ENCODE measurements around the gene ZFAND3. TPM values are rescaled to one million over a fixed set of nuclear protein-coding genes. Genes with fewer than 3 reads are reported as not detected.

The ZFAND3 gene
- total and polyA plus RNA-seq, 7 donors = 48.5 to 166 (median 141) TPM

- H3K9me3 ChIP-seq = no peaks in the 10 kb centered on the region
- no peaks in the 10 kb centered on the region for H3K27me3 ChIP-seq (ENCODE audit: insufficient read depth in 3 of 3, low read length in 2 of 3)
- no peak for ATAC-seq
- H3K27ac ChIP-seq = no peak overlapping the region
- 90 to 91% (median 91%) methylated on average over 9 of the region's 9 CpGs for WGBS, 3 donors
- no peaks in the 10 kb centered on the region for H3K4me1 ChIP-seq
- DNase-seq = no peak
- intact Hi-C loops (cut with DNase I) = no loop called here
- no peak overlapping the region for H3K4me3 ChIP-seq
- H3K36me3 ChIP-seq (ENCODE audit: insufficient read depth in 1 of 2, low read depth in 1 of 2) = no peaks in the 10 kb centered on the region
- TF ChIP-seq, protein P1, sequence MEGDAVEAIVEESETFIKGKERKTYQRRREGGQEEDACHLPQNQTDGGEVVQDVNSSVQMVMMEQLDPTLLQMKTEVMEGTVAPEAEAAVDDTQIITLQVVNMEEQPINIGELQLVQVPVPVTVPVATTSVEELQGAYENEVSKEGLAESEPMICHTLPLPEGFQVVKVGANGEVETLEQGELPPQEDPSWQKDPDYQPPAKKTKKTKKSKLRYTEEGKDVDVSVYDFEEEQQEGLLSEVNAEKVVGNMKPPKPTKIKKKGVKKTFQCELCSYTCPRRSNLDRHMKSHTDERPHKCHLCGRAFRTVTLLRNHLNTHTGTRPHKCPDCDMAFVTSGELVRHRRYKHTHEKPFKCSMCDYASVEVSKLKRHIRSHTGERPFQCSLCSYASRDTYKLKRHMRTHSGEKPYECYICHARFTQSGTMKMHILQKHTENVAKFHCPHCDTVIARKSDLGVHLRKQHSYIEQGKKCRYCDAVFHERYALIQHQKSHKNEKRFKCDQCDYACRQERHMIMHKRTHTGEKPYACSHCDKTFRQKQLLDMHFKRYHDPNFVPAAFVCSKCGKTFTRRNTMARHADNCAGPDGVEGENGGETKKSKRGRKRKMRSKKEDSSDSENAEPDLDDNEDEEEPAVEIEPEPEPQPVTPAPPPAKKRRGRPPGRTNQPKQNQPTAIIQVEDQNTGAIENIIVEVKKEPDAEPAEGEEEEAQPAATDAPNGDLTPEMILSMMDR (IDR thresholded peaks at IDR 0.05) = no peak
These were observed 371.9 kb downstream of the ZFAND3 start for GRCh38 chr6:38191418-38191817.

GRCh38 chr6:38192011-38192410 lies 372.5 kb downstream of the ZFAND3 start:
- 83 to 94% (median 87%) methylated on average over 9 of the region's 9 CpGs for WGBS, 3 donors
- no peaks in the 10 kb centered on the region for H3K27me3 ChIP-seq (ENCODE audit: insufficient read depth in 3 of 3, low read length in 2 of 3)
- H3K27ac ChIP-seq = no peak overlapping the region
- no peaks in the 10 kb centered on the region for H3K36me3 ChIP-seq (ENCODE audit: insufficient read depth in 1 of 2, low read depth in 1 of 2)
- DNase-seq (no peak), ATAC-seq (no peak)
- TF ChIP-seq, protein P1 (IDR thresholded peaks at IDR 0.05) = no peak
- intact Hi-C loops (cut with DNase I) = no loop called here
- H3K4me1 ChIP-seq = no peaks in the 10 kb centered on the region
- no peak overlapping the region for H3K4me3 ChIP-seq
- H3K9me3 ChIP-seq = no peaks in the 10 kb centered on the region

GRCh38 chr6:38192487-38192886 lies 373.0 kb downstream of the ZFAND3 start:
- 73 to 88% (median 75%) methylated on average over 5 of the region's 5 CpGs for WGBS, 3 donors
- TF ChIP-seq, protein P1 (IDR thresholded peaks at IDR 0.05) = no peak
- Histone ChIP-seq H3K36me3 (ENCODE audit: insufficient read depth in 1 of 2, low read depth in 1 of 2) (no peaks in the 10 kb centered on the region), H3K9me3 (no peaks in the 10 kb centered on the region), H3K4me3 (no peak overlapping the region), H3K27me3 (ENCODE audit: insufficient read depth in 3 of 3, low read length in 2 of 3) (no peaks in the 10 kb centered on the region), H3K27ac (no peak overlapping the region), H3K4me1 (no peaks in the 10 kb centered on the region)
- DNase-seq (no peak), ATAC-seq (no peak)
- intact Hi-C loops (cut with DNase I) = no loop called here

- Histone ChIP-seq H3K27me3 (ENCODE audit: insufficient read depth in 3 of 3, low read length in 2 of 3) (no peaks in the 10 kb centered on the region), H3K4me1 (no peaks in the 10 kb centered on the region), H3K36me3 (ENCODE audit: insufficient read depth in 1 of 2, low read depth in 1 of 2) (no peaks in the 10 kb centered on the region), H3K9me3 (no peaks in the 10 kb centered on the region), H3K27ac (no peak overlapping the region), H3K4me3 (no peak overlapping the region)
- no peak for ATAC-seq
- WGBS, 3 donors = 92 to 94% (median 92%) methylated on average over 7 of the region's 7 CpGs
- DNase-seq = no peak
- TF ChIP-seq, protein P1 (IDR thresholded peaks at IDR 0.05) = no peak
- intact Hi-C loops (cut with DNase I) = no loop called here
These were observed 373.5 kb downstream of the ZFAND3 start for GRCh38 chr6:38193051-38193450.

GRCh38 chr6:38193481-38194281 lies 374.2 kb downstream of the ZFAND3 start:
- no peak overlapping the region for H3K4me3 ChIP-seq
- intact Hi-C loops (cut with DNase I) = no loop called here
- ATAC-seq = no peak
- no peaks in the 10 kb centered on the region for H3K4me1 ChIP-seq
- H3K36me3 ChIP-seq (ENCODE audit: insufficient read depth in 1 of 2, low read depth in 1 of 2) = no peaks in the 10 kb centered on the region
- no peak for DNase-seq
- TF ChIP-seq, protein P1 (IDR thresholded peaks at IDR 0.05) = no peak
- H3K27me3 ChIP-seq (ENCODE audit: insufficient read depth in 3 of 3, low read length in 2 of 3) = no peaks in the 10 kb centered on the region
- 70 to 79% (median 75%) methylated on average over 9 of the region's 9 CpGs for WGBS, 3 donors
- H3K9me3 ChIP-seq = no peaks in the 10 kb centered on the region
- no peak overlapping the region for H3K27ac ChIP-seq
